AG04449 (cell line): ENCODE data around the gene TDRD7.

Source experiments
- CTCF ChIA-PET: fragments of 350-600 bp; formaldehyde crosslinking; extraction: SDS; loops from one replicate; lab custom pipeline; 2021; ENCODE audit warnings: antibody characterized with exemption; lab: Yijun Ruan, JAX
- POLR2A ChIA-PET: fragments of 400-600, 350-600 bp; formaldehyde crosslinking; extraction: SDS; loops from one replicate; lab custom pipeline; 2020; ENCODE audit warnings: antibody characterized with exemption, inconsistent platforms; lab: Yijun Ruan, JAX
- DNase-seq: peaks from one replicate; pipeline ENCODE4 v3.0.0-alpha.2; 2010; ENCODE audit warnings: low read depth, low spot score
- H3K4me3 ChIP-seq: 2 replicates; pipeline ENCODE4 v1.5.1; 2011; ENCODE audit warnings: low read depth, mild to moderate bottlenecking, control low read depth, low read length
- TF ChIP-seq, protein P1 (sequence below): IDR thresholded peaks from one replicate; pipeline ENCODE4 v1.5.1; 2011; ENCODE audit warnings: mild to moderate bottlenecking, moderate library complexity, low read length, control low read depth, inconsistent platforms; ENCODE audit not compliant: insufficient read depth; ENCODE audit errors: missing control alignments

Gene TDRD7

DNA sequence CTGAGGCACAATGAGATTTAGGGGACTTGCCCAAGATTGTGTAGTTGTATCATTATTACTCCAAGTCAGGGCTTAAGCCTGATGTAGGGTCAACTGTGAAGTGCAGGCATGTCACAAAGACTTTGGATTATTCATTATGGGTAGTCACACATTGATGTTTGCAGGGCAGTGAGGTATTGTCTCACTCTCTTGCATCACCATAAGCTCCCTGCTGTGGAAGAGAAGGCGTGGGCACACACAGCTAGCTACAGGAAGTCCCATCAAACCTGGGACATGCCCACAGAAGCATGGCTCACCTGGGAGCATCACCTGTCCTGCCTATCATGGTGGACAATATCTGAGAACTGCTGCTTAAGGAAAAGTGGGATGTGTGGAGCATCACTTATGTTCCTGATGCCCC is 131.7 kb downstream of the TDRD7 start:
- no peak for DNase-seq
- POLR2A ChIA-PET, result no interaction called here
- no peak overlapping the region for H3K4me3 ChIP-seq
- CTCF ChIA-PET, result no interaction called here
- TF ChIP-seq, protein P1, sequence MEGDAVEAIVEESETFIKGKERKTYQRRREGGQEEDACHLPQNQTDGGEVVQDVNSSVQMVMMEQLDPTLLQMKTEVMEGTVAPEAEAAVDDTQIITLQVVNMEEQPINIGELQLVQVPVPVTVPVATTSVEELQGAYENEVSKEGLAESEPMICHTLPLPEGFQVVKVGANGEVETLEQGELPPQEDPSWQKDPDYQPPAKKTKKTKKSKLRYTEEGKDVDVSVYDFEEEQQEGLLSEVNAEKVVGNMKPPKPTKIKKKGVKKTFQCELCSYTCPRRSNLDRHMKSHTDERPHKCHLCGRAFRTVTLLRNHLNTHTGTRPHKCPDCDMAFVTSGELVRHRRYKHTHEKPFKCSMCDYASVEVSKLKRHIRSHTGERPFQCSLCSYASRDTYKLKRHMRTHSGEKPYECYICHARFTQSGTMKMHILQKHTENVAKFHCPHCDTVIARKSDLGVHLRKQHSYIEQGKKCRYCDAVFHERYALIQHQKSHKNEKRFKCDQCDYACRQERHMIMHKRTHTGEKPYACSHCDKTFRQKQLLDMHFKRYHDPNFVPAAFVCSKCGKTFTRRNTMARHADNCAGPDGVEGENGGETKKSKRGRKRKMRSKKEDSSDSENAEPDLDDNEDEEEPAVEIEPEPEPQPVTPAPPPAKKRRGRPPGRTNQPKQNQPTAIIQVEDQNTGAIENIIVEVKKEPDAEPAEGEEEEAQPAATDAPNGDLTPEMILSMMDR, result no peak

GRCh38 chr9:97545486-97545885 is 133.6 kb downstream of the TDRD7 start:
- H3K4me3 ChIP-seq, result no peak overlapping the region
- DNase-seq, result no peak
- ChIA-PET CTCF (no interaction called here), POLR2A (no interaction called here)
- TF ChIP-seq, protein P1, result no peak
